Brain microvascular endothelial cell (primary cell): ENCODE results near the gene CLEC2D.
A peak's percentile ranks its signal among the peaks of the same experiment; 100 is the strongest.
"Not testable (repeated sequence)": the region's sequence is repeated elsewhere in the genome, so short reads cannot be mapped to it uniquely, and the experiment has no call there.

ENCODE experiments used
- DNase-seq: peaks from one replicate; pipeline ENCODE4 v3.0.0-alpha.2; 2020
- H3K27ac ChIP-seq: fragments of 250-450 bp; sonication (Bioruptor Pico); 2 replicates; pipeline ENCODE4 v1.5.1; 2020; ENCODE audit warnings: mild to moderate bottlenecking, moderate library complexity
- H3K27me3 ChIP-seq: fragments of 250-450 bp; sonication (Bioruptor Pico); replicated peaks from 2 replicates; pipeline ENCODE4 v1.5.1; 2020; ENCODE audit warnings: mild to moderate bottlenecking
- H3K36me3 ChIP-seq: fragments of 250-450 bp; sonication (Bioruptor Pico); replicated peaks from 2 replicates; pipeline ENCODE4 v1.5.1; 2020; ENCODE audit warnings: mild to moderate bottlenecking
- H3K4me3 ChIP-seq: 2 replicates; pipeline ENCODE4 v1.5.1; 2011; ENCODE audit warnings: low read depth, mild to moderate bottlenecking, control low read depth, low read length, moderate library complexity
- in situ Hi-C: cut with HindIII; loops from 2 replicates; pipeline ENCODE4 v1.10.0; 2017; ENCODE audit warnings: low sequenced_read_pairs, low pct_ligation_motif_present
- TF ChIP-seq, protein P1 (sequence below): IDR thresholded peaks from 2 replicates; pipeline ENCODE4 v1.5.1; 2011; ENCODE audit warnings: low read depth, mild to moderate bottlenecking, moderate library complexity, low read length, control low read depth, inconsistent platforms; ENCODE audit errors: missing control alignments

Gene CLEC2D

DNA sequence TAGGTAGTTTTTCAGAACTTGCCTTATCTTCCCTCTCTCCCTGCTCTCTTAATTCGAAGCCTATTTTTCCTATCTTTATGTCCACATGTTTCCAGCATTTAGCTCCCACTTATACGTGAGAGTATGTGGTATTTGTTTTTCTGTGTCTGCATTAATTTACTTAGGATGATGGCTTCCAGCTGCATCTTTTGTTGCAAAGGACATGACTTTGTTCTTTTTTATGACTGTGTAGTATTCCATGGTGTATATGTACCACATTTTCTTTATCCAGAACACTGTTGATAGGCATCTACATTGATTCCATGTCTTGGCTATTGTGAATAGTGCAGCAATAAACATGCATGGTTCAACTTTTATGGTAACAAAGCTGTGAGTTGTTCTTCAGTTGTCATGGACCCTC lies 7.8 kb upstream of the CLEC2D start:
- in situ Hi-C loops, result no loop called here
- TF ChIP-seq, protein P1, sequence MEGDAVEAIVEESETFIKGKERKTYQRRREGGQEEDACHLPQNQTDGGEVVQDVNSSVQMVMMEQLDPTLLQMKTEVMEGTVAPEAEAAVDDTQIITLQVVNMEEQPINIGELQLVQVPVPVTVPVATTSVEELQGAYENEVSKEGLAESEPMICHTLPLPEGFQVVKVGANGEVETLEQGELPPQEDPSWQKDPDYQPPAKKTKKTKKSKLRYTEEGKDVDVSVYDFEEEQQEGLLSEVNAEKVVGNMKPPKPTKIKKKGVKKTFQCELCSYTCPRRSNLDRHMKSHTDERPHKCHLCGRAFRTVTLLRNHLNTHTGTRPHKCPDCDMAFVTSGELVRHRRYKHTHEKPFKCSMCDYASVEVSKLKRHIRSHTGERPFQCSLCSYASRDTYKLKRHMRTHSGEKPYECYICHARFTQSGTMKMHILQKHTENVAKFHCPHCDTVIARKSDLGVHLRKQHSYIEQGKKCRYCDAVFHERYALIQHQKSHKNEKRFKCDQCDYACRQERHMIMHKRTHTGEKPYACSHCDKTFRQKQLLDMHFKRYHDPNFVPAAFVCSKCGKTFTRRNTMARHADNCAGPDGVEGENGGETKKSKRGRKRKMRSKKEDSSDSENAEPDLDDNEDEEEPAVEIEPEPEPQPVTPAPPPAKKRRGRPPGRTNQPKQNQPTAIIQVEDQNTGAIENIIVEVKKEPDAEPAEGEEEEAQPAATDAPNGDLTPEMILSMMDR, result no peak

DNA sequence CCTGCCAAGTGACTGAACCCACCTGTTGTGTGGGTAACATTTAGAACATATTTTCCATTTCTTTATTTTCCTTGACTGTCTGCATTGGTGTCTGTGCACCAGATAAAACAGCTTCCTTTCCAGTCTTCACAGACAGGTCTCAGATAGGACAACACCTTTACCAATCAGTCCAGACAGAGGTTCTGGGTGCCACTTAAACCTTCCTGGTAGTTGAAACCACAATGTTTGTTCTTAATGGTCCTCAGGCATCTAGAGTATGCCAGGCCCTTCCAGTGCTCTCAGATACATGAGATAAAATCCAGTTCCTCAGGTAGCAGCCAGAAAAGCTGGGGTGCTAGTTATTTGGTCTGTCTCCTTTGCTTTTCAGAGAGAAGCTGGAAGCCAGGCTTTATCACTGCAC lies 7.0 kb upstream of the CLEC2D start:
- DNase-seq, result no peak
- Histone ChIP-seq H3K36me3 (peaks cover 5% of the 10 kb centered on the region), H3K27ac (no peak overlapping the region), H3K4me3 (no peak overlapping the region), H3K27me3 (no peaks in the 10 kb centered on the region)
- TF ChIP-seq, protein P1, result no peak
- in situ Hi-C loops, result no loop called here

More for the DNA sequence above, 7.8 kb upstream of the CLEC2D start:
- no peaks in the 10 kb centered on the region for H3K27me3 ChIP-seq
- DNase-seq, result no peak
- peaks cover 5% of the 10 kb centered on the region for H3K36me3 ChIP-seq
- no peak overlapping the region for H3K27ac ChIP-seq
- no peak overlapping the region for H3K4me3 ChIP-seq

DNA sequence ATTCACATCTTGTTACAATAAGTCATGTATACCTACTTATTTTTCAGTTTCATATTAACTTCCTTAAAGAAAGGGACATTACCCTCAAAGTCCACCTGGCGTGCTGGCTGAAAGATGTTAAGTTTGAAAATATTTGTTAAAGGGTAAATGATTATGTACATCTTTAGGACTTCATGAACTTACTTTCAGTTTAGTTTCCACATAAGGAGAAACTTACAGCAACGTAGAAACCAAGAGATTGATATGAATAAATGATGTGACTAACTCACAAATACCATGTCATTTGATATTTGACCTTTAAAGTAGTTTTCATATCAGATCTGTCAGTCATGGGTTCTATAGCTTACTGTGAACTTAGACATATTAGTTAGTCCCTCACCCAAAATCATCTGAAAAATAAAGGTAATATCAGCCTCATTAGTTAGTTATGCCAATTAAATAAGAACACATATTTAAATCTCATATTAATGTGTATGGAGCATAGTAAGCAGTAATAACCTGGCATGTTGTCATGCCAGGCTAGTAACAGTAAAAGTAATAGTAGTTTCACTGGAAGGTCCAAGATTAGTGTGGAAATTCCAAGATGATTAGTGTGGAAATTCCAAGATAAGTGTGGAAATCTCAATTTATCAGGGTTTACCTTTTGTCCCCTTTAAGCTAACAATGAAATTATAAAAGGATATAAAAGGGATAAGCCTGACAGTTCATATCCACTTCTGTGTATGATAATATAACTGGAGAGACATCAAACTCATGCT lies 1.9 kb upstream of the CLEC2D start:
- Histone ChIP-seq H3K27me3 (no peaks in the 10 kb centered on the region), H3K36me3 (no peaks in the 10 kb centered on the region), H3K27ac (no peak overlapping the region), H3K4me3 (no peak overlapping the region)
- TF ChIP-seq, protein P1, result no peak
- DNase-seq, result no peak
- in situ Hi-C loops, result no loop called here

DNA sequence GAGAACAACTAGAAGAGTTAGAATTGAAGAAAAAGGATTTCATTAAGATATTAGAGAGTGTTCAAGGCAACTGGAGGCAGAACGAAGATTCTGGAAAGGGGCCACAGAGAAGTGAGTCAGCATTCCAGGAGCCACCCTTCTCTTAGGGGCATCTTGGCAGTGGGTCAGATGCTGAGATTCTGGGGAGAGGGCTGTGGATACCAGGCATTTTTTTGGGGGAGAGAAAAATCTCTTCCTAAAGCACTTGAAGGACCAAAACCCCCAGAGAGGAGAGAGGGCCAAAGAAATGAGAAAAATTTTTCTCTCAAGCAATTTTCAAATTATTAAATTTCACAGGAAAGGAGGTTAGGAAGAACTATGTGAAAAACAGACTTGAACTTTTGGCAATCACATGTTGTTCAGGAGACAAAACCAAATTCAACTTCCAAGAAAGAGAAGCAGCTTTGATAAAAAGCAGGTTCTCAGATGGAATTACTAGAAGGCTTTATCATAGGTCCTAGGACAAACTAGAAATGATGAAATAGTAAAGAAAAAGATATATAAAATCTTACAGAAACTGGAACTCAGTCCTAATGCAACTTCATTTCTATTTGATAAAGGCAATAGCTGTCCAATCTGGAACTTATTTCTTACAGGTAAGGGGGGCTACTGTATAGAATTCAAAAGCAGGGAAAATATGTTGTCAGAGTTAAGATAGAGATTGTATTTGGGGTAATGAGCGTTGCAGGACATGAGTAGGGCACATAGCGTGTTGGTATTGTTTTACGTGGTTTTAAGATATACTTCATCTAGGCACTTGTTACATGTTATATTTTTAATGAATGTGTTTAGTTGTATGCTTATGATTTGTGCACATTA lies 1.1 kb upstream of the CLEC2D start:
- H3K27ac ChIP-seq, result no peak overlapping the region

DNA sequence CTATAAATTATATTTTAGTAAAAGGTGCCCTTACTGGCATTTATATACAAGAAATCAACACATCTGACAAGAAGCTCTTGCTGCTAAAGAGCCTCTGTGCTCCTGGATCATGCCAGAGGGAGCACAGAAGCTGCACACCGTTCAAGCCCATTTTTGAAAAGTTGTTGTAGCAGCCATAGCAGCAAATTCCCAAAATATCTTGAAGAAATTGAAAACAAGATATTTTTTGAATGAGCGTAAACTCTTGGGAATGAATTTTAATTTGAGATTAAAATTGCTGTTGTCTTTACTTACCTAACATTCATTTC lies 540 bp upstream of the CLEC2D start:
- TF ChIP-seq, protein P1, result no peak
- H3K27me3 ChIP-seq, result no peaks in the 10 kb centered on the region
- in situ Hi-C loops, result no loop called here
- no peak overlapping the region for H3K4me3 ChIP-seq
- H3K36me3 ChIP-seq, result no peaks in the 10 kb centered on the region
- no peak for DNase-seq
- H3K27ac ChIP-seq, result no peak overlapping the region

More for the DNA sequence above, 1.1 kb upstream of the CLEC2D start:
- in situ Hi-C loops, result no loop called here
- no peaks in the 10 kb centered on the region for H3K36me3 ChIP-seq
- H3K4me3 ChIP-seq, result no peak overlapping the region
- peak; percentile 39 for DNase-seq
- TF ChIP-seq, protein P1, result no peak
- H3K27me3 ChIP-seq, result no peaks in the 10 kb centered on the region

DNA sequence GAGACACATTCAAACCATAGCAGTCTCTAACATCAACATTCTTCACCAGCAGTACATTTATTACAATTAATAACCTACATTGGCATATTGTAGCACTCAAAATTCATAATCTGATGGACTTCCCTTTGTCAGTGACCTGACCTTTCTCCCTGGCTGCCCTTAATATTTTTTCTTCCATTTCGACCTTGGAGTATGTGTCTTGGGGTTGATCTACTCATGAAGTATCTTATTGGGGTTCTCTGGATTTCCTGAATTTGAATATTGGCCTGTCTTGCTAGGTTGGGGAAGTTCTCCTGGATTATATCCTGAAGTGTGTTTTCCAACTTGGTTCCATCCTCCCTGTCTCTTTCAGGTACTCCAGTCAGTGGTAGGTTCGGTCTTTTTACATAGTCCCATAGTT lies 2.8 kb downstream of the CLEC2D start:
- H3K27ac ChIP-seq, in situ Hi-C loops, H3K4me3 ChIP-seq, DNase-seq, H3K27me3 ChIP-seq, H3K36me3 ChIP-seq: not testable (repeated sequence)
